Activated CD8-positive, alpha-beta memory T cell treated with anti-CD3 and anti-CD28 coated beads, Interleukin-2, amount 50 U/mL, for 4 hours (primary cell): ENCODE data around the gene TCP11X1.
"Not testable (repeated sequence)": the region's sequence is repeated elsewhere in the genome, so short reads cannot be mapped to it uniquely, and the experiment has no call there.

Experiments
- DNase-seq: peaks from one replicate; pipeline ENCODE4 v3.0.0-alpha.2; 2020

The TCP11X1 gene

DNA sequence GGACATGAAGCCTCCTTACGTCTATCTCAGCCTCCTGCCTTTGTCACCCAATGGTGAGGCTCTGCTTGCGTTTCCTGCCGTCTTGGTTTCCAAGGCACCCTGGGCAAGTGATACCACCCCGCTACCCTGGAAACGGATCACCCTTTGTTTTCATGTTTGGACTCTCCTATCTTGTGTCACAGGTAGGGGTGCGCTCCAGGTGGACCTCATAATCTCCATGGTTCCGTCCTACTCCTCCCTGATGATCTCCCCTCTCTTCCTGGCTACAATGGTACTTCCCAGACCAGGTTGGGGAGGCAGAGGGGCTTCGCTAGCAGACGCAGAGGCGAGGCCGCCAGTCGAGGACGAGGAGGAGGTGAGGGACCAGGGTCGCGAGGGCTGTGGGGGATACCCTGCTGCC is at the start of gene TCP11X1:
TCP11X1 (plus strand) TSS at position 316 of the 400 bp plus-strand sequence.
- not testable (repeated sequence) for DNase-seq

DNA sequence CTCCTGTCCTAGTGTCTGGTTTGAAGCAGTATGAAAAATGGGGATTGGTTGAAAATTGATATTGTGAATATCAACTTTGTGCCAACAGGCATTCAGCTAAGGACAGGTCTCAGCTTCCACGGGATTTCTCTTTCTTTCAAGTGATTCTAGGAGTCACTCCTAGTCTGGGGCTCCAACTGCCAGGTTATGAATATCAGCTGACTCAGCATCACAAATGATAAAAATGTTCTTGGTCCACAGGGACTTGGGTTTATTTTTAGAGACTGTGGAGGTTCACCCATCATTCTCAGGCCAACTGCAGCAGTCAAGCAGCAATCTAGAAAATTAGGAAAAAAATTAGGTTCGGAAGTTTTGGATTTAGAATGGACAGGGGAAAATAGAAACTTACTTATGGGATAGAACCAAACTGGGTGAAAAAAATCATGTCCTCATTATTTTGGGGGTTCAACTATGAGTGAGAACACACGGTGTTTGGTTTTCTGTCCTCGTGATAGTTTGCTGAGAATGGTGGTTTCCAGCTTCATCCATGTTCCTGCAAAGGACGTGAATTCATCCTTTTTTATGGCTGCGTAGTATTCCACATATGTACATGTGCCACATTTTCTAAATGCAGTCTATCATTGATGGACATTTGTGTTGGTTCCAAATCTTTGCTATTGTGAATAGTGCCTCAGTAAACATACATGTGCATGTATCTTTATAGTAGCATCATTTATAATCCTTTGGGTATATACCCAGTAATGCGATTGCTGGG is 29.0 kb upstream of the TCP11X1 start:
- DNase-seq: no peak

DNA sequence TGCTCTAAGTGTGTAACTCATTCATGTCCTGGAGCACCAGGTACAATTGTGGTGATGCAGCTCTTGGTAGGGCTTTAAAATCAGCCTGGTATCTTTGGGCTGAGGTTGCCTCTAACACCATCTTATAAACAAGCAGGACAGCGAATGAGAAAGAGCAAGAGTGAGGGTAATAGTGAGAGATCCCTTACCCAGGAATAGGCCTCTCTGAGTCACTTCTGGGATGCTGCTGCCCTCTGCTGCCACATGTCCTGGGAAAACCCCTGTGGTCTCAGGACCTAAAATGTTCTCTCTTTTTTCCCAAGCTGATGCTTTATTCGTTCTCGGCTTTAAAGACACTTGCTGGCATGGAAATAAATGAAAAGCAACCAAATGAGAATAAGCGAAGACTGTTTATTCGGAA is 7.2 kb upstream of the TCP11X1 start:
- DNase-seq: not testable (repeated sequence)

DNA sequence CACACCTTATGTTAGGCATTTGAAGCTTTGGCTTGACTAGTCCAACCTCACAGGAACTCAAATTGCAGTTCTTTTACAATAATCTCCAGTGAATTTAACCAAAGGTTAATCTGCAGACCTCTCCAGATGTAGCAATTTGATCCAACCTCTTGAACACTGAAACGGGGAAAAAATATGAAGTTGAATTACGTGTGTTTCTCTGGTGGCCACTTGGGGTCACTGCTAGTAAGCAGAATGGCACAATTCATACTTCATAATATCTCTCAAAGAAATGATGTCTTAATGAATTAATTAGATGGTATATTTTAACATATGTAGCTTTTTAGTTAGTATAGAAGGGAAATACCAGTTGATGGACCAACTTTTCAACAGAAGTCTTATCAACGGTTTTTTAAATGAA is 1.4 kb downstream of the TCP11X1 start:
- not testable (repeated sequence) for DNase-seq

DNA sequence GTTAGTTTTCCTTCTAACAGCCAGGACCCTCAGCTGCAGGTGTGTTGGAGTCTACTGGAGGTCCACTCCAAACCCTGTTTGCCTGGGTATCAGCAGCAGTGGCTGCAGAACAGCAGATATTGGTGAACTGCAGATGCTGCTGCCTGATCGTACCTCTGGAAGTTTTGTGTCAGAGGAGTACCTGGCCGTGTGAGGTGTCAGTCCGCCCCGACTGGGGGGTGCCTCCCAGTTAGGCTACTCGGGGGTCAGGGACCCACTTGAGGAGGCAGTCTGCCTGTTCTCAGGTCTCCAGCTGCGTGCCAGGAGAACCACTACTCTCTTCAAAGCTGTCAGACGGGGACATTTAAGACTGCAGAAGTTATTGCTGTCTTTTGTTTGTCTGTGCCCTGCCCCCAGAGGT is 20.6 kb downstream of the TCP11X1 start:
- not testable (repeated sequence) for DNase-seq

DNA sequence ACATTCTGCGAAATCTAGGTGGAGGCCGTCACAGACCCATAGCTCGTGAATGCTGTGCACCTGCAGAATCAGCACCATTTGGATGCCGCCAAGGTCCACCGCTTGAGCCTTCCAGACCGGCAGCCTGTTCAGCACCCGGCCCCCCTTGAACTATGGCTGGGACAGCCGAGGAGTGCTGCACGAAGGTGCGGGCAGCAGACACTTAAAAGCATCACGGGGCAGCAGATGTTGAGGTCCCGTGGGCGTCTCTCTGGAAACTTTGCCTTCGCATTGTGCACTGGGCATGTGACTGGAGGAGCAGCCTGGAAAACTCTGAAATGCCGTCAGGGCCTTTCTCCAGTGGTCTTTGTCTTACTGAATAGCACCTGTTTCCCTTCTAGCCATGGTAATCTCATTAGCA is 25.2 kb downstream of the TCP11X1 start:
- DNase-seq: not testable (repeated sequence)

DNA sequence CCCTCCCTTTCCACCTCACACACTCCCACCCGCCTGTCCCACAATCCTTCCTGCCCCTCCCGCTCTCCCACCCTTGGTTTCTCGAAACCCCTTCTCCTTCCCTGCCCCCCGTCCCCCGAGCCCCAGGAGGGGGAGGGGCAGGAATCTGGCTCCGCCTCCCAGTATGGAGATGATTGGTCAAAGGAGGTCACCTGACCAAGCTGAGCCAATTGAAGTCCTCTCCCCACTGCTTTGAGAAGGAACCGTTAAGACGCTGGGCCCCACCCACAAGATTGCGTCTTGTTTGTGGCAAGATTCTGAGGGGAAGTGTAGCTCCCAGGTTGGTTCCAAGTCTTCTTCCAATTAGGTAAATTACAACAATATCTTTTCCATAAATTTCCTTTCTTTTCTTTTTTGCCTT is 31.8 kb downstream of the TCP11X1 start, which contains the start of gene NXF2:
NXF2 (plus strand) TSS at position 275 of the 400 bp plus-strand sequence. CDS start 59,912 bp downstream, outside the sequence.
- not testable (repeated sequence) for DNase-seq

DNA sequence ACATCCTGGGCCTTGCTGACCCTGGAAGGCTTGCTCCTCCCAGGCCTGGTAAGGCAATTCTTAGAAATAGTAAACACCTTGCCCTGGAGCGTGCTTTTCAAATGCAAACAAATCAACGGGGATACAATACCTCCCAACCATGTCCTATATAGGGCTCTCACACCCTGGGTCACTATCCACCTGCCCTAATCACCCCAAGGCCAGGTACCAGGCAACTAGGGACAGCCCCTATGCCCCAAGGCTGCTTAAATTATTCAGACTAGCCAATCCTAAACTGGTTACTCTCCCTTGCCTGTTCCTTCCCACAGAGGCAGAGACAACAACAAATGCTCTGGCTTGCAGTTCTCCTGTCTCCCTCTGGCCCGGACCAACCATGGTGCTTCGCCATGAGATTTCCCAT is 57.1 kb downstream of the TCP11X1 start:
- not testable (repeated sequence) for DNase-seq
